NCI-H1092 treated with DMSO at 0.1 percent for 48 hours (cell line): ENCODE results near the gene TOP3A.
"Not testable (repeated sequence)": the region's sequence is repeated elsewhere in the genome, so short reads cannot be mapped to it uniquely, and the experiment has no call there.

Experiments
- DNase-seq: peaks from one replicate; lab custom pipeline; 2025; lab: John Stamatoyannopoulos, UW

Gene TOP3A

DNA sequence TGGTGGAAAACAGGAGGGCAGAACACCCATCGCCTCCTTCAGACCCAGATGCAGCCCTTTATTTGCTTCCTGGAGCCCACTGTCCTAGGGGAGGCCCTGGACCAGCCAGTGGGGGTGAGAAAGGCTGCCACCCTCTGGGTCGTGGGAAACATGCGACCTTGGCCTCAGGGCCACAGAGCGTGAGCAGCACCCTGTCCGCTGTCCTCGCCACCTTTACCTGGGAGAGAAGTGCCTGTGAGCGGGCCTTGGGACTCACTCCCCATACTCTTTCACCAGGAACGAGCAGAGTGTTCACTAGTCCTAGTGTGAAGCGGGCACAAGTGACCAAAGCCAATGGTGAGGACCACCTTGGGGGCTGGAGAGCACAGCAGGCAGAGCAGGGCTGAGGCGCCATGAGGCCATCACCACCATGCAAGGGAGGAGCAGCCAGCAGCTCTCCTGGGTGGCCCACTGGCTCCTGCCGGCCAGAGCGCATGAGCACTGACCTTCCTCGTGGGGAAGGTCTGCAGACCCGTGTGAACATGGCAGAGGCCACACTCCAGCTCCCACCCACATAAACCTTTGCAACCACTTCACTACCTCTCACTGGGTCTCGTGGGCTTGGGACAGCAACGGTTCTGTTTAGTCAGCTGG, 8.8 kb upstream of the TOP3A start:
- DNase-seq: no peak

- no peak for DNase-seq
Measured at GRCh38 chr17:18323007-18323406, 8.2 kb upstream of the TOP3A start.

DNA sequence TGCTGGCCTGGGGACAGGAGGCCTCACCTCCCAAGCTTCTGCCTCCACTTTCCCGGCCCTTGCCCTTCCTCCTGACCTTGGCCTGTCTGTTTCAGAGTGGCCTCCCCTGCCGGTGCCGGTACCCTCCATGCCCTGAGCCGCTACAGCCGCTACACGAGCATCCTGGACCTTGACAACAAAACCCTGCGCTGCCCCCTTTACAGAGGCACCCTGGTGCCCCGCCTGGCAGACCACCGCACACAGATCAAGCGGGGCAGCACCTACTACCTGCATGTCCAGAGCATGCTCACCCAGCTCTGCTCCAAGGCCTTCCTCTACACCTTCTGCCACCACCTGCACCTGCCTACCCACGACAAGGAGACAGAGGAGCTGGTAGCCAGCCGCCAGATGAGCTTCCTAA, 7.7 kb upstream of the TOP3A start:
- DNase-seq: no peak

GRCh38 chr17:18321309-18321708, 6.5 kb upstream of the TOP3A start:
- DNase-seq: no peak

GRCh38 chr17:18320301-18320700, 5.5 kb upstream of the TOP3A start:
- DNase-seq: no peak

GRCh38 chr17:18319604-18320256, 4.9 kb upstream of the TOP3A start:
- peak; percentile 1 for DNase-seq

- no peak for DNase-seq
Measured at GRCh38 chr17:18318771-18319450, 4.1 kb upstream of the TOP3A start.

DNA sequence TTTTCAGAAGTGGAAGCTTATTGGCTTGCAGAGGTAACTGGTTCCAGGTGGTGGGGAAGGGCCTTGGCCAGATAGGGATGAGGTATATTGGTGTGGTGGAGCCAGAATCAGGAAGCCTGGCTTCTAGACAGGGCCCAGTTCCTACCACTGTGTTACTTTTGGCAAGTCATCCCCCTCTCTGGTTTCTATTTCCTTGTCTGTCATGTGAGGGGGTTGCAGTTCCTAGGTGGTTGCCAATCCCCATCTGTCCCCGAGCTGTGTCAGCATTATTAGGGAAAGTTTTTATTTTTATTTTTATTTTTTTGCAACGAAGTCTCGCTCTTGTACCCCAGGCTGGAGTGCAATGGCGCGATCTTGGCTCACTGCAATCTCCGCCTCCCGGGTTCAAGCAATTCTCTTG, 3.3 kb upstream of the TOP3A start:
- no peak for DNase-seq

- no peak for DNase-seq
Measured at GRCh38 chr17:18315961-18316360, 1.2 kb upstream of the TOP3A start.

DNA sequence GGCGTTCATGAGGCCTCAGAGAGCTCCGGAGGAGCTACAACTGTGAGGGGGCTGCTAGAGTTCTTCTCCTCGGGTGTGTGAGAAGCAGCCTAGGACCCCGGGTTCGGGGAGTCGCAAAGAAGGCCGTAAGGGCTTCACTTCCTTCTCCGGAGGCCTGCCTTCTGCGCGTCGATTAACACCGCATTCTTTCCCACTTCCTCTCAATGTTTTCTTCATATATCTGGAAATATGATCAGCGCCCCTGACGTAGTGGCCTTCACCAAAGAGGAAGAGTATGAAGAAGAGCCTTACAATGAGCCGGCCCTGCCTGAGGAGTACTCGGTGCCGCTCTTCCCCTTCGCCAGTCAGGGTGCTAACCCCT, 748 bp upstream of the TOP3A start:
- no peak for DNase-seq

DNA sequence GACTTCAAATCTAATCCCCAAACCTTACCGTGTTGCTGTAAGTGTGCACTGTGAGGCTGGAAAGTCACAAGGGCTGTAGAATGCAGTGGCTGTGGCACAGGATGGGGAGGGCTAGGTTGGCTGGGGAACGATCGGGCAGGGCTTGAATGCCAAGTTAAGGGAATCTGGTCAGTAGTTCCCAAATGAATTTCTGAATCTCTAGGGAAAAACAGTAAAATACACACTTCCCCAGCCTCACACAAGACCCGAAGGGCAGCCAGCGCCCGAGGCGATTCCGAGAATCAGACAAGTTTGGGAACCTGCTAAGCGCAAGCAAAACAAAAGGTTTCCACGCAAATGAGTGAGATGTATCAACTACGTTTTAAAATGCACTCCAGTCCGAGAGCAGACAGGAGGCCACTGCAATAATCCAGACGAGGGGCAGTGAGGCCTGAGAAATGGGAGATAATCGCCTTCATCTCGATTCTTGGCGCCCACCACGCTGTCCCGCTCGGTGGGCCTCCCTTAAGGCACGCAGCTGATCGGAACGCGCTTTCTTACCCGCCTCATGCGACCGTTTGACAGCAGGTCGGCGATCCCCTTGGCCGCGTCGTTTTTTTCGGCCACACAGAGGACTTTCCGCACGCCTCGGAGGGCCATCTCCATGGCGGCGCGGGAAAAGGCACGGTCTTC, 599 bp downstream of the TOP3A start:
- DNase-seq: no peak

DNA sequence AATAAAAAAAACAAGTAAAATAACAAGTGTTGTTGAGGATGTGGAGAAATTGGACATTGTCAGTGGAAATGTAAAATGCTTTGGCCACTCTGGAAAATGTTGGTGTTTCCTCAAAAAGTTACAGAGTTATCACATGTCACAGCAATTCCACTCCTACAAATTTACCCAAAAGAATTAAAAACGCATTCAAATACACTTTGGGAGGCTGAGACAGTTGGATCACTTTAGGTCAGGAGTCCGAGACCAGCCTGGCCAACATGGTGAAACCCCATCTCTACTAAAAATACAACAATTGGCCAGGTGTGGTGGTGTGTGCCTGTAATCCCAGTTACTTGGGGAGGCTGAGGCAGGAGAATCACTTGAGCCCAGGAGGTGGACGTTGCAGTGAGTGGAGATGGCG, 5.6 kb downstream of the TOP3A start:
- DNase-seq: no peak

DNA sequence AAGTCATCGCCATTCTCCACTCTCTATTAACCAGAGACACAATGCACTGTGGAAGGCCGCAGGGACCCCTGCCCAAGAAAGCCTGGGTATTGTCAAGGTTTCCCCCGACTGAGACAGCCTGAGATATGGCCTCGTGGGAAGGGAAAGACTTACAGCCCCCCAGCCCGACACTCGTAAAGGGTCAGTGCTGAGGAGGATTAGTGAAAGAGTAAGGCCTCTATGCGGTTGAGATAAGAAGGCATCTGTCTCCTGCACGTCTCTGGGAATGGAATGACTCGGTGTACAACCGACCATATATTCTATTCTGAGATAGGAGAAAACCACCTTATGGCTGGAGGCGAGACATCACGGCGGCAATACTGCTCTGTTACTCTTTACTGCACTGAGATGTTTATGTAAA, 11.6 kb downstream of the TOP3A start:
- DNase-seq: not testable (repeated sequence)

DNA sequence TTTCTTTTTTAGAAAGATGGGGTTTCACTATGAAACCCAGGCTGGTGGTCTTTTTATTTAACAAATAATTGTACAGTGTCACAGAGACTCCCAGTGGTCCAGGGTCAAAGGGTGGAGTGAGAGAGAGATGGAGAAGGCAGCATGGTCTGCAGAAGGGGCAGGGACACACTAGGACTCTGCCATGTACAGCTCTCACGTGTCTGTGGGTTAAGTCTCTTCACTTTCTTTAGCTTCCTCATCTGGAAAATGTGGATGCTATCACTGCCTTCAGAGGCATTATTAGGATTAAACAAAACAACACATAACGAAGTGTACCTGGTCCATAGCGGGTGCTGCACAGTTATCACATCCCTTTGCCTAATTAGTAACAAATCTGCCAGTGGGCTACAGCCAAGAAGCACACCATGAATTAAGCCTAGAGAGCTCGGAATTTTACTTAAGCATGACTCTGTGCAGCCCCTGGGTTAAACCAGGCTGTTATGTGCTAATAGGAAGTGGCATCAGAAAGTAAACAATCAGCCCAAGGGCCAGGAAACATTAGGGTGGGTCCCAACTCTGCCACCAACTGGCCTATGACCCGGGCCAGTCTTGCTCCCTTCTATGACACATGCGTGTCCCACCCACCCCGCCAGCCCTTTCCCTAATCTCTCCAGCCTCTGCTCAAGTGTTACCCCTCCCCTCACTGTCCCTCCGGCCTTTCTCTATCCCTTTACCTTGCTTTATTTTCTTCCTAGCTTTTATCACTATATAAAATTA, 13.9 kb downstream of the TOP3A start:
- no peak for DNase-seq

DNA sequence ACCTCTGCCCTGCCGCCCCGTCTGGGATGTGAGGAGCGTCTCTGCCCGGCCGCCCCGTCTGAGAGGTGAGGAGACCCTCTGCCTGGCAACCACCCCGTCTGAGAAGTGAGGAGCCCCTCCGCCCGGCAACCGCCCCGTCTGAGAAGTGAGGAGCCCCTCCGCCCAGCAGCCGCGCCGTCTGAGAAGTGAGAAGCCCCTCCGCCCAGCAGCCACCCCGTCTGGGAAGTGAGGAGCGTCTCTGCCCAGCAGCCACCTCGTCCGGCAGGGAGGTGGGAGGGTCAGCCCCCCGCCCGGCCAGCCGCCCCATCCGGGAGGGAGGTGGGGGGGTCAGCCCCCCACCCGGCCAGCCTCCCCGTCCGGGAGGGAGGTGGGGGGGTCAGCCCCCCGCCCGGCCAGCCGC, 16.7 kb downstream of the TOP3A start:
- not testable (repeated sequence) for DNase-seq

- DNase-seq: no peak
Measured at GRCh38 chr17:18291718-18292540, 22.9 kb downstream of the TOP3A start.

DNA sequence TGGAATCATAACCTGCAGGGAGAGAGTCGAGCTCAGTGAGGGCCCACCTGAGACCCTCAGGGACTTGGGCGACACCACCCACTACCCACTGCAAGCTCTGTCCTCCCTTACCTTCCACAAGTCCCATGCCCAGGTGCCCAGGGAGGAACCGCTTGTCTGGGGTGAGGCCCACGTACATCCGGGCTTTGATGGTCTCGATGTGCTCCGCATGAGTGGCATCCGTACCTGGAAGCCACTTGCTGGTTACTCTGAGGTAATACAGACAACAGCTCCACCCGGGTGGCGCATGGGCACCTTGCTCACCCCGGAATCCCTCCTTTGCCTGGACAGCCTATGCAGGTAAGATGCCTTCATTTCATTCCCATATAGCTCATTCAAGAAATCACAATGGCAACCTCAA, 29.5 kb downstream of the TOP3A start:
- DNase-seq: no peak

DNA sequence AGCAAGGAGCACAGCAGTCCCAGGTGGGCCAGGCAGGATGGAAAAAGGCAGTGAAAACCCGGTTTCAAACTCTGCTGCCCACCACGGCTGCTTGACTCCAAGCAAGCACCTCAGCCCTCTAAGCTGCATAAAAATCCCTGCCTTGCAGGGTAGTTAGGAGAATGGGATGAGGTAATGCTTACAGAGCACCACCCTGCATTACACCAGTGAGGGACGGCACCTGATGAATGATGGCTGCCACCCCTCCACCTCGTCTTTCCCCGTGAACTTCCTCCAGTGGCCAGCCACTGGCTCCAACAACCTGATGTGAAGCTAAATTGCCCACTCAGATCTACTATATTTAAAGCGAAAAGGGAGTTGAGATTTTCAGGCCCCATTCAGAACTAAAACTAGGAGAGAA, 33.0 kb downstream of the TOP3A start:
- no peak for DNase-seq

DNA sequence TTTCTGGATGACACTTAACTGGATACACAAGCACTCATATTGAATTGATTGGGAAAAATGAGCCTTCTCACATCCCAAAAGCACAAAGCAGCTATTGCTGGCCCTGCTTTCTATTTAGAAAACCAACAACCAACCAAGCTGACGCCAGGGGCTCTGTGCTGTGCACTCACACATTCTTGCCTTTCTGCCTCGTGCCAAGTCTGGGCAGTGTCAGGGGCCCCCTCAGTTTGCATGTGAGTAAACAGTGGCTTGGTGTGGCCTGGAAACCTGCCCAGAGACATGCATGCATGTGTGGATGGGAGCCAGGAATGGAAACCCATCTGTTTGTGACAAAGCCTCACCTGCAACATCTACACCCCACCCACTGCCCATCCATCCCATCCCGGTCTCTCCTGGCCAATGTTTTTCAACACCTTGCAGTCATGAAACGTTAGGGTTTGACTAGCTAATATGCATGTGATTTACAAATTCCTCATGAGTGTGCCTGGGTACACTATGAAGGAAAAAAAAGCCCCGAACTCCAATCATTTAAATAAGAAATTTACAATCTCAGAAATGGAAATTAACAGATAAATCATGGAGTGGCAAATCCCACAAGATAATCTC, 33.9 kb downstream of the TOP3A start:
- DNase-seq: peak; percentile 27

DNA sequence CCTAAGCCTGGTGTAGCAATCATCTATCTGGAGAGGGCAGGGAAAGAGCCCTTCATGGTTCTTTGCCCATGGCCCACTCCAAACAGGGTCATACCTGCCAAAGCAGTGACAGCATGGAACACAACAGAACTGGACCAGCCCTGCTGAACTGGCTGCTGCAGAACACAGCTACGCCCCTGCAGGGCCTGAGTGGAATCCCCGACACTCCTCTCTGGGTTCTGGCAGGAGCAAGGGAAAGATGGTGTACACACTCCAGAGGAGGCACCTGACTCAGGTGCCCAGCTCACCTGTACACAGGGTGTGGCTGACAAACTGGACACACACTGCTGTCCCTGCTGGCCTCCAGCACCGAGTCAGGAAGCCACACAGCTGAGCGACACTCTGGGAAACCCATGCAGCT, 34.5 kb downstream of the TOP3A start:
- DNase-seq: no peak

DNA sequence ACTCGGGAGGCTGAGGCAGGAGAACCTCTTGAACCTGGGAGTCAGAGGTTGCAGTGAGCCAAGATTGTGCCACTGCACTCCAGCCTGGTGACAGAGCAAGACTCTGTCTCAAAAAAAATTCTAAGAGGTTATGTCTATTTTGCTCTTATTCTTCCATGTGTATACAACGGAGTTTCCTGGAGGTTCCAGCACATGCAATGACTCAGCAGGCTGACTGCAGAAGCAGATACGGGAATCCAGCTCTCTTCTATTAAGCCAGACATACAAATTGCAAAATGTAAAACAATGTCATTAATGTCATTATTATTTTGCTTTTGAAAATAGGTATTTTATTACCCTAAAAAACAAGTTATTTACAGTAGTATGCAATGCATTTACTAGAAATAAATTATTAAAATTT, 35.9 kb downstream of the TOP3A start:
- no peak for DNase-seq
